HepG2 (cell line): Measurements from ENCODE around the gene RABL6. TPM values are rescaled to one million over a fixed set of nuclear protein-coding genes. Genes with fewer than 3 reads are reported as not detected.
A peak's percentile ranks its signal among the peaks of the same experiment; 100 is the strongest.

Source experiments
- FOXM1 ChIP-seq: sonication (generic); formaldehyde crosslinking; IDR thresholded peaks from 2 replicates; pipeline ENCODE4 v1.5.0; 2020; ENCODE audit warnings: missing genetic modification reagents
- HNRNPUL1 ChIP-seq: fragments of 200-400 bp; formaldehyde crosslinking; IDR thresholded peaks from 2 replicates; pipeline ENCODE4 v1.6.1; 2017; ENCODE audit warnings: low read depth, mild to moderate bottlenecking, low read length, moderate library complexity
- HOXA5 ChIP-seq: sonication (generic); formaldehyde crosslinking; IDR thresholded peaks from 2 replicates; pipeline ENCODE4 v1.4.0; 2020; ENCODE audit warnings: missing genetic modification reagents
- MED1 ChIP-seq: sonication (generic); formaldehyde crosslinking; IDR thresholded peaks from 2 replicates; pipeline ENCODE4 v1.4.0; 2020; ENCODE audit warnings: missing genetic modification reagents
- MED13 ChIP-seq: sonication (generic); formaldehyde crosslinking; IDR thresholded peaks from 2 replicates; pipeline ENCODE4 v1.5.0; 2020; ENCODE audit warnings: missing genetic modification reagents
- MTF1 ChIP-seq: sonication (generic); formaldehyde crosslinking; IDR thresholded peaks from 2 replicates; pipeline ENCODE4 v1.5.0; 2020; ENCODE audit warnings: missing genetic modification reagents
- MXD4 ChIP-seq: IDR thresholded peaks from 2 replicates; pipeline ENCODE4 v1.6.1; 2016; ENCODE audit warnings: mild to moderate bottlenecking, missing biosample characterization, missing genetic modification reagents
- ONECUT2 ChIP-seq: sonication (generic); formaldehyde crosslinking; IDR thresholded peaks from 2 replicates; pipeline ENCODE4 v1.4.0; 2020; ENCODE audit warnings: missing genetic modification reagents
- REST ChIP-seq, 2 experiments: IDR thresholded peaks; 2 replicates each; pipeline ENCODE4 v1.6.1; 2011 to 2012; ENCODE audit warnings: low read length in 2 of 2, borderline replicate concordance in 1 of 2, low read depth in 1 of 2, mild to moderate bottlenecking in 1 of 2, moderate library complexity in 1 of 2
- SALL2 ChIP-seq: sonication (generic); formaldehyde crosslinking; IDR thresholded peaks from 2 replicates; pipeline ENCODE4 v1.8.1; 2023; ENCODE audit warnings: mild to moderate bottlenecking, missing genetic modification reagents, inconsistent platforms
- STAT5B ChIP-seq: sonication (generic); formaldehyde crosslinking; IDR thresholded peaks from 2 replicates; pipeline ENCODE4 v1.4.0; 2020; ENCODE audit warnings: missing genetic modification reagents
- TBL1XR1 ChIP-seq: fragments of 150-350 bp; IDR thresholded peaks from 2 replicates; pipeline ENCODE4 v1.6.1; 2014; ENCODE audit warnings: borderline replicate concordance, low read length; ENCODE audit not compliant: partially characterized antibody
- THRA ChIP-seq: sonication (generic); formaldehyde crosslinking; IDR thresholded peaks from 2 replicates; pipeline ENCODE4 v1.4.0; 2020; ENCODE audit warnings: missing genetic modification reagents, borderline replicate concordance
- TP53 ChIP-seq: sonication (generic); formaldehyde crosslinking; conservative IDR thresholded peaks from 2 replicates; pipeline ENCODE4 v1.4.0; 2020; ENCODE audit warnings: missing genetic modification reagents
- XRCC5 ChIP-seq: fragments of 200-400 bp; formaldehyde crosslinking; optimal IDR thresholded peaks from 2 replicates; pipeline ENCODE3; 2017; ENCODE audit warnings: mild to moderate bottlenecking, low read length
- ZBTB39 ChIP-seq: sonication (generic); formaldehyde crosslinking; IDR thresholded peaks from 2 replicates; pipeline ENCODE4 v1.5.0; 2020; ENCODE audit warnings: missing genetic modification reagents
- ZIK1 ChIP-seq: sonication (generic); formaldehyde crosslinking; IDR thresholded peaks from 2 replicates; pipeline ENCODE4 v1.5.0; 2020; ENCODE audit warnings: mild to moderate bottlenecking, low read depth, missing genetic modification reagents, borderline replicate concordance
- ZNF121 ChIP-seq: sonication (generic); formaldehyde crosslinking; IDR thresholded peaks from 2 replicates; pipeline ENCODE4 v1.5.0; 2020; ENCODE audit warnings: mild to moderate bottlenecking, missing genetic modification reagents
- ZNF160 ChIP-seq: sonication (generic); formaldehyde crosslinking; IDR thresholded peaks from 2 replicates; pipeline ENCODE4 v1.8.0; 2022; ENCODE audit warnings: mild to moderate bottlenecking, inconsistent platforms, missing genetic modification reagents
- ZNF253 ChIP-seq: sonication (generic); formaldehyde crosslinking; IDR thresholded peaks from 2 replicates; pipeline ENCODE4 v1.8.0; 2022; ENCODE audit warnings: mild to moderate bottlenecking, missing genetic modification reagents, borderline replicate concordance
- ZNF3 ChIP-seq: IDR thresholded peaks from 2 replicates; pipeline ENCODE4 v1.7.0; 2017; ENCODE audit warnings: inconsistent platforms
- ZNF382 ChIP-seq: sonication (generic); formaldehyde crosslinking; IDR thresholded peaks from 2 replicates; pipeline ENCODE4 v1.5.0; 2020; ENCODE audit warnings: missing genetic modification reagents, mild to moderate bottlenecking, borderline replicate concordance
- ZNF724P ChIP-seq: sonication (generic); formaldehyde crosslinking; IDR thresholded peaks from 2 replicates; pipeline ENCODE4 v1.8.0; 2022; ENCODE audit warnings: missing genetic modification reagents, borderline replicate concordance
- ZSCAN20 ChIP-seq: sonication (generic); formaldehyde crosslinking; IDR thresholded peaks from 2 replicates; pipeline ENCODE4 v1.4.0; 2020; ENCODE audit warnings: missing genetic modification reagents, mild to moderate bottlenecking, borderline replicate concordance
- ZSCAN31 ChIP-seq: sonication (generic); formaldehyde crosslinking; IDR thresholded peaks from 2 replicates; pipeline ENCODE4 v1.5.0; 2020; ENCODE audit warnings: low read depth, mild to moderate bottlenecking, missing genetic modification reagents
- polyA plus RNA-seq, 8 experiments: library from polyadenylated mRNA; depleted of rRNA in 3 of 8; stranded (reverse) in 7 of 8; unstranded in 1 of 8; fragments of >200 nt; fragmentation: Illumina TruSeq in 4 of 8; extraction: Trizol in 4 of 8; gene quantifications; 2 replicates each; pipeline versions ENCODE4 v1.2.1 to v1.2.3, GENCODE V29; 2011 to 2016; ENCODE audit warnings: low read depth in 4 of 8, missing spikeins in 1 of 8, mixed read lengths in 1 of 8; ENCODE audit not compliant: insufficient read depth in 1 of 8
- total RNA-seq, 5 experiments: library from RNA; depleted of rRNA; stranded (reverse); fragments of >200 nt; fragmentation: Illumina TruSeq; extraction: Trizol; gene quantifications; 2 replicates each; pipeline ENCODE4 v1.2.3, GENCODE V29; 2016; ENCODE audit warnings: low read depth in 1 of 5

RABL6 gene
- total and polyA plus RNA-seq, 2 of the 13 experiments (the other 11 are each of a cell fraction or from before 2014, with no cell fraction given) = 81.5 to 125 TPM

- peak; percentile 84; the same call in 1 of the 2 replicates for TF ChIP-seq ZSCAN20 (CRISPR knock-in tag)
- TF ChIP-seq HNRNPUL1 = no peak
- TF ChIP-seq ZNF121 (CRISPR knock-in tag) = no peak
- TF ChIP-seq MTF1 (CRISPR knock-in tag) = no peak
- no peak for TF ChIP-seq HOXA5 (CRISPR knock-in tag)
- 0 out of 2 replicates have a peak, but pooled peaks have one; percentile 29 for TF ChIP-seq THRA
- TF ChIP-seq ZNF3 (CRISPR knock-in tag) = no peak
- no peak for TF ChIP-seq STAT5B
- no peak for TF ChIP-seq ZNF724P (CRISPR knock-in tag)
- no peak for TF ChIP-seq ONECUT2 (CRISPR knock-in tag)
- no peak for TF ChIP-seq TBL1XR1
- TF ChIP-seq REST (IDR thresholded peaks at IDR 0.05; ENCODE audit: borderline replicate concordance in 1 of 2, low read depth in 1 of 2, low read length in 2 of 2) = no peak
- no peak for TF ChIP-seq ZBTB39 (CRISPR knock-in tag)
- TF ChIP-seq MED1 = peak; percentile 54
- TF ChIP-seq ZNF382 (CRISPR knock-in tag) = no peak
- TF ChIP-seq XRCC5 = peak; percentile 54
- TF ChIP-seq MXD4 (CRISPR knock-in tag) = peak; percentile 48; the same call in 1 of the 2 replicates
- peak; percentile 63; the same call in 1 of the 2 replicates for TF ChIP-seq MED13 (CRISPR knock-in tag)
- no peak for TF ChIP-seq FOXM1 (CRISPR knock-in tag)
- no peak for TF ChIP-seq TP53 (CRISPR knock-in tag)
- peak; percentile 84; the same call in 1 of the 2 replicates for TF ChIP-seq SALL2 (CRISPR knock-in tag)
- peak; percentile 36; the same call in 1 of the 2 replicates for TF ChIP-seq ZIK1
- TF ChIP-seq ZSCAN31 = peak; percentile 74
- 0 out of 2 replicates have a peak, but pooled peaks have one; percentile 45 for TF ChIP-seq ZNF253 (CRISPR knock-in tag)
- no peak for TF ChIP-seq ZNF160 (CRISPR knock-in tag)
Observed at GRCh38 chr9:136885950-136886578, 78.3 kb downstream of the RABL6 start, which contains the start of gene TRAF2 (continued).
